Measurements from ENCODE around the gene SLC44A1.

The SLC44A1 gene

GRCh38 chr9:105341434-105342146, 97.1 kb downstream of the SLC44A1 start:
- DNase-seq, result no peak

GRCh38 chr9:105342147-105342505, 97.7 kb downstream of the SLC44A1 start:
- DNase-seq, result no peak

GRCh38 chr9:105344283-105344682, 99.8 kb downstream of the SLC44A1 start:
- DNase-seq, result no peak

- no peak for DNase-seq
These were observed 101.2 kb downstream of the SLC44A1 start for GRCh38 chr9:105345626-105346025.

- DNase-seq, result no peak
These were observed 101.8 kb downstream of the SLC44A1 start for GRCh38 chr9:105346273-105346672.

GRCh38 chr9:105354448-105354847, 110.0 kb downstream of the SLC44A1 start:
- DNase-seq, result no peak

- DNase-seq, result no peak
These were observed 111.3 kb downstream of the SLC44A1 start for GRCh38 chr9:105355781-105356180.

GRCh38 chr9:105357937-105358336, 113.5 kb downstream of the SLC44A1 start:
- DNase-seq, result no peak

GRCh38 chr9:105359892-105360291, 115.4 kb downstream of the SLC44A1 start:
- no peak for DNase-seq

- no peak for DNase-seq
These were observed 115.9 kb downstream of the SLC44A1 start for GRCh38 chr9:105360344-105360743.

- DNase-seq, result no peak
These were observed 117.4 kb downstream of the SLC44A1 start for GRCh38 chr9:105361873-105362272.

GRCh38 chr9:105362470-105362869, 118.0 kb downstream of the SLC44A1 start:
- DNase-seq, result no peak

- DNase-seq, result no peak
These were observed 119.4 kb downstream of the SLC44A1 start for GRCh38 chr9:105363837-105364236.

- no peak for DNase-seq
These were observed 125.5 kb downstream of the SLC44A1 start for GRCh38 chr9:105369911-105370310.

- DNase-seq, result no peak
These were observed 129.3 kb downstream of the SLC44A1 start for GRCh38 chr9:105373723-105374122.

- no peak for DNase-seq
These were observed 130.9 kb downstream of the SLC44A1 start for GRCh38 chr9:105375323-105375722.

- no peak for DNase-seq
These were observed 132.4 kb downstream of the SLC44A1 start for GRCh38 chr9:105376893-105377292.

- no peak for DNase-seq
These were observed 141.0 kb downstream of the SLC44A1 start for GRCh38 chr9:105385381-105385985.

GRCh38 chr9:105389796-105390195, 145.3 kb downstream of the SLC44A1 start:
- DNase-seq, result no peak

- no peak for DNase-seq
These were observed 146.4 kb downstream of the SLC44A1 start for GRCh38 chr9:105390871-105391270.

- no peak for DNase-seq
These were observed 146.8 kb downstream of the SLC44A1 start for GRCh38 chr9:105391288-105391687.

GRCh38 chr9:105392531-105392930, 148.1 kb downstream of the SLC44A1 start:
- DNase-seq, result no peak

GRCh38 chr9:105393576-105394344, 149.3 kb downstream of the SLC44A1 start:
- no peak for DNase-seq

GRCh38 chr9:105396441-105396840, 152.0 kb downstream of the SLC44A1 start:
- no peak for DNase-seq

Data from NCI-H345 (cell line).